ENCODE data around the gene RCHY1.
"Not testable (repeated sequence)": the region's sequence is repeated elsewhere in the genome, so short reads cannot be mapped to it uniquely, and the experiment has no call there.

RCHY1 gene

GRCh38 chr4:75547647-75548387 lies 33.6 kb upstream of the RCHY1 start:
- TF ChIP-seq CTCF (IDR thresholded peaks at IDR 0.05): no peak
- Histone ChIP-seq H3K4me3 (no peak overlapping the region), H3K27ac (no peak overlapping the region)
- no peak for DNase-seq (ENCODE audit: low spot score)

- H3K4me3 ChIP-seq: no peak overlapping the region
- DNase-seq (ENCODE audit: low spot score): no peak
- no peak for TF ChIP-seq CTCF (IDR thresholded peaks at IDR 0.05)
- H3K27ac ChIP-seq: no peak overlapping the region
Measured at GRCh38 chr4:75545526-75545925, 31.3 kb upstream of the RCHY1 start.

GRCh38 chr4:75544870-75545269 lies 30.7 kb upstream of the RCHY1 start:
- no peak for DNase-seq (ENCODE audit: low spot score)
- TF ChIP-seq CTCF (IDR thresholded peaks at IDR 0.05): no peak

GRCh38 chr4:75544220-75544619 lies 30.0 kb upstream of the RCHY1 start:
- not testable (repeated sequence) for H3K27ac ChIP-seq; H3K4me3 ChIP-seq; DNase-seq (ENCODE audit: low spot score)

More at GRCh38 chr4:75544870-75545269, 30.7 kb upstream of the RCHY1 start:
- Histone ChIP-seq H3K4me3 (no peak overlapping the region), H3K27ac (no peak overlapping the region)

GRCh38 chr4:75542824-75543223 lies 28.6 kb upstream of the RCHY1 start:
- no peak for DNase-seq (ENCODE audit: low spot score)
- H3K4me3 ChIP-seq: no peak overlapping the region
- TF ChIP-seq CTCF (IDR thresholded peaks at IDR 0.05): no peak
- no peak overlapping the region for H3K27ac ChIP-seq

GRCh38 chr4:75537308-75537707 lies 23.1 kb upstream of the RCHY1 start:
- H3K27ac ChIP-seq; DNase-seq (ENCODE audit: low spot score); H3K4me3 ChIP-seq: not testable (repeated sequence)

- DNase-seq (ENCODE audit: low spot score); H3K27ac ChIP-seq; H3K4me3 ChIP-seq: not testable (repeated sequence)
Measured at GRCh38 chr4:75533926-75534325, 19.7 kb upstream of the RCHY1 start.

- not testable (repeated sequence) for DNase-seq (ENCODE audit: low spot score); H3K4me3 ChIP-seq; H3K27ac ChIP-seq
Measured at GRCh38 chr4:75533339-75533887, 19.2 kb upstream of the RCHY1 start.

- H3K4me3 ChIP-seq; H3K27ac ChIP-seq; DNase-seq (ENCODE audit: low spot score): not testable (repeated sequence)
Measured at GRCh38 chr4:75531536-75532143, 17.4 kb upstream of the RCHY1 start.

Data from coronary artery (tissue), 2 donors.